Activated effector memory CD4-positive, alpha-beta T cell treated with anti-CD3 and anti-CD28 coated beads, Interleukin-2, amount 50 U/mL, for 16 hours (primary cell): ENCODE measurements around the gene HOXA13.

Experiments
- DNase-seq: peaks from one replicate; pipeline ENCODE4 v3.0.0-alpha.2; 2020

Gene HOXA13

DNA sequence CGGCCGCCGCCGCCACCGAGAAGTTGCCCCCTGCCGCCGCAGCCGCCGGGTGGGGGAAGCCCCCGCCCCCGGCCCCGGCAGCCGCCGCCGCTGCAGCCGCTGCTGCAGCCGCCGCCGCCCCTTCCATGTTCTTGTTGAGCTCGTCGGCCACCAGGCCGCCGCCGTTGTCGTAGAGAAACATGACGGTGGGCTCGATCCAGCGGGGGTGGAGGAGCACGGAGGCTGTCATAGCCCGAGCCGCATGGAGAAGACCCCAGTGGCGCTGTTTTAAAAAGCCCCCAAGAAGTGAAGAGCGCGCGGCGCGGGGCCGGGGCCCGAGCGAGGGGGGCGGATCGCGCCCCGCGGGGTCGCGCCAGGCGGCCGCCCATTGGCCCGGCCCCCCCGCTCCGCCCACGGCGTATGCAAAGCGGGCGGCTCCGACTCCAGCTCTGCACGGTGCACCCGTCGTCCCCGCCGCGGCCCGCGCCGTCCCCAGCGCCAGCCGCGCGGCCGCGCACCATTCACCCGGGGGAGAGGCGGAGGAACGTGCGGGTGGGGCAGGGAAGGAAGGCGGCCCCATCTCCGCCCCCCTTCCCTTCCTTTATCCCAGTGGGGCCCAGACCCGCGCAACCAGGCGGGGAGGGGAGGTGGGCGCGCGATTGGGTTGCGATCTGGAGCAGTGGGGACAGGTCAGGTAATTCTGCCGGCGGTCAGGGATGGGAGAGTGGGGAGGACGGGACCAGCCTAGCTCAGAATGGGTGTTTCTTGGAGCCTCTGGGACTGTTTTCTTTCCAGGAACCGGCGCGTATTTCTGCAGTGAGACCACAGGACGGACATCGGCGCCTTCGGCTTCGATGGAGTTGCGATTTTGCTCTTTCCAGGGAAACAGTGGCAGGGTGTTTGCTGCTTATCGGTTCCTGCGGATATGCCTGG is at the start of gene HOXA13:
HOXA13 (minus strand) TSS at position 243 of the 912 bp plus-strand sequence; CDS start at position 229, 14 bp downstream.
- DNase-seq: no peak

DNA sequence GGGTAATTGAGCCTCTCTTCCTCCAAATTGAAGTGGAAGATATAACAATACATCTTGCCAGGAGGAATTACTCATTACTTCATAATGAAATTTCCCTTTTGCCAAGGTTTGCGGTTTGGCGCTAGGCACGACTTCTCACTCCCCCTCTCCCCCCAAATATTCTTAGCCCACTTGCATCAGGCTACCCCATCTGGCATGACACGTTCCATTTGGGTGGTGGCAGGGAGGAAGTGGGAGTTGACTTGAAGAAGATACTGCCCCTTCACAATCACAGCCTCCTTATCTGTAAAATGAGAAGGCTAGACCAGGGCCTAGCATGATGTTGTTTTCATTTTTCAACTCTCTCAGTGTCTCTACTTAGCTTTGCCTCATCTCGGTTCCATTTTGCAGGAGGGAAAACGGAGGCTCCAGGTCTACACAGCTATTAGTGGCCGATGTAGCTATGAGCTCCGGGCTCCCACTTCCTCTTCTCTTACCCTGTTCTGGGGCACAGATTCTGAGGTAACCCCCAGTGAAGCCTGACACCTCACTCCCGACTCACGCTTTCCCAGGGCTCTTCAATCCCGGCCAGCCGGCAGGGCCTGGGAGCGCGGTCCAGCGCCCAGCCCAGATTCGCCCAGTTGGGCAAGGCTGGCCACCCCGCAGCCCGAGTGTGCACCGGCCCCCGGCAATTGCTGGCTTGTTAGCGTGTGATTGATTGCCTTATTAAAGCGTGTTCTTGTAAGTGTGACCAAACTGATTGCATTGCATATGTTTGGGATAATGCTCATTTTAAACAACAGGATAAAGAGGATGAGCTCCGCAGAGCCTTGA is 49.2 kb upstream of the HOXA13 start:
- no peak for DNase-seq

DNA sequence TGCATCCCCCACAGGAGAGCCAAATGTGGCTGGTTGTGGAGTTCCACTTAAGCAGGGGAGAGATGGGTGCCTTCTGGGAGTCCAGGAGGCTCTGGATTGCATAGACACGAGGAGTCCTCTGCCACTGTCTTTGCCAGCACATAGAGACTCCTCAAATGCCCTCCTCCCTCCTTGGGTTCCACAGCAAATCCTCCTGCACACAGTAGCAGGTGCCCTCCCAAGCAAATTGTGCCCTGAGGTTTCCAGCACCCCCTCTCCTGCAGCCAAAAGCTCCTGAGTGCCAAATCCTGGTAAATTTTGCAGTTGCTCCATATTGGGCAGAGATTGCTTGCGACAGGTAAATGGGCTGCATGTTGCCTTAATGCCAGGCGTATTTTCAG is 48.5 kb upstream of the HOXA13 start:
- DNase-seq: no peak

DNA sequence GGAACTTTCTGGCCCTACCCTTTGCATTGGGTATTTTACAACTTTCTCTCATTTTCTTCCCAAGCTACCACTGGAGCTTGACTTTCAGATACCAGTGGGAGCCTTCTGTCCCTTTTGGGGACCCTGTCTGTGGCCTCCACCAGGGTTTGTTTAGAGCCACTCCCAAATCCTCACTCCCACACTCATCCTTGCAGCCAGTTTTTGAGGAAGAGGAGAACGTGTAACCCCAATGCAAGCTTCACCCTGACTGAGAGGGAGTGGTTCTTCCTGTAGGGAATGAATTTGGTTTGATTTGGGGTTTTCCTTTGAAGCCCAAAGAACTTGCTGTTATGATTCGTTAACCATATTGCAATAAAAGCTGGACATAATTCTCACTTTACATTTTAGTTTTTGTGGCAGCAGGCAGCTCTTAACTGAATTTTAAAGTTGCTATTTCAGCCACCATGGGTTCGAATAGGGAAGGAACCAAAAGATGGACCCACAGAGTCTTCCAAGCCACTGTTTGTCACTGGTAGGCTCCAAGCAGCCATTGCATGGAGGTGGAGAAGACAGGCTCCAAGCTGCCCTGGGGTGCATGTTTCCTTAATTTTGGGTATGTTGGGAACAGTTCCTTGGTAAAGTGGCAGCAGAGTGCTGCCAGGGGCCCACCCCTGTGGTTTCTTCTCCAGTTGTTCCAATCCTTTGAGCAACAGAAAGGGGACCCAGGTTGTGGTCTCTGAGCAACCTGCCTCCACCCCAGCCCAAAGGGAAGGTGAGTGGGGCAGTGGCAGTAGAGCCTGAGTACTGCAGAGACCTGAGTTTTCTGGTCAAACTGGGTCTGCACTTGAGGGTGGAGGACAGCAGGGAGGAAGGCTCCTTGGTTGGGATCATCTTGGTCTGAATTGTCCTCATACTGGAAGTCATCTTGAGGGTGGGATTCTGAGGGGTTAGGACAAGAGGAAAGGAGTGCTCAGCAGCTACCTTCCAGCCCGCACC is 47.8 kb upstream of the HOXA13 start:
- DNase-seq: no peak

DNA sequence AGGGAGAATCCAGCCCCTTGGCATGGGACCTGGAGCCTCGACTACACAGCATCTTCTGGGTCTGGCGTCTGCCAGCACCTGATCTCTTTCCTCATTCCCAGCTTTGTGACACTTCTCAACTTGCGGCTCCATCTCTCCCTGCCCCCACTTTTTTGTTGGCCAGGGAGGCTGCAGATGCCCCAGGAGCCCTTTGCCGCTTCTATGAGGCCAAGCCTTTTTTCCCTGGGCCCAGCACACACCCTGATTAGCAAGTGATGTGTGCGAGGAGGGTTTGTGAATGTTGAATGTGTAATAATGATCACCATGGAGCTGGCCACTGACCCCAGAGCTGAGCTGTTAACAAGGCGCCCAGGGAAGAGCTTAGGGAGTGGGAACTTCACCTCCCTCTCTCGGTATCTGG is 47.1 kb upstream of the HOXA13 start:
- DNase-seq: no peak

DNA sequence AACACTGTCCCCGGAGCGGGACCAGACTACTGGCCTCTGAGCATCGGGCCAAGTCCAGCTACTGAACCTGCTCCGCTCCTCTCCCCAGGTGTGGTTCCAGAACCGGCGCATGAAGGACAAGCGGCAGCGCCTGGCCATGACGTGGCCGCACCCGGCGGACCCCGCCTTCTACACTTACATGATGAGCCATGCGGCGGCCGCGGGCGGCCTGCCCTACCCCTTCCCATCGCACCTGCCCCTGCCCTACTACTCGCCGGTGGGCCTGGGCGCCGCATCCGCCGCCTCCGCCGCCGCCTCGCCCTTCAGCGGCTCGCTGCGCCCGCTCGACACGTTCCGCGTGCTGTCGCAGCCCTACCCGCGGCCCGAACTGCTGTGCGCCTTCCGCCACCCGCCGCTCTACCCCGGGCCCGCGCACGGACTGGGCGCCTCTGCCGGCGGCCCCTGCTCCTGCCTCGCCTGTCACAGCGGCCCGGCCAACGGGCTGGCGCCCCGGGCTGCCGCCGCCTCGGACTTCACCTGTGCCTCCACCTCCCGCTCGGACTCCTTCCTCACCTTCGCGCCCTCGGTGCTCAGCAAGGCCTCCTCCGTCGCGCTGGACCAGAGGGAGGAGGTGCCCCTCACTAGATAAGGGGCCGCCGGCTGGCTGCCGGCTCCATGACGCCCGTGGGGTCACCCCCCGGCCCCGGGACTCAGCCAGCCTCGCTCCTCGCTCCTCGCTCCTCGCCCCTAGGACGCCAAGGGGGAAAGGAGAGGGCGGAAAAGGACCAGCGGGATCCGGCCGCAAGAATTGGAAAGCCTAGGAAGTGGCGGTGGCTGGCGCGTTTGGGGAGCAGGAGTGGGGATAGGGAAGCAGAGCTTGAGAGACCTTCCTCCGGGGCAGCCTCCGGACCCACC is 46.2 kb upstream of the HOXA13 start:
- no peak for DNase-seq

DNA sequence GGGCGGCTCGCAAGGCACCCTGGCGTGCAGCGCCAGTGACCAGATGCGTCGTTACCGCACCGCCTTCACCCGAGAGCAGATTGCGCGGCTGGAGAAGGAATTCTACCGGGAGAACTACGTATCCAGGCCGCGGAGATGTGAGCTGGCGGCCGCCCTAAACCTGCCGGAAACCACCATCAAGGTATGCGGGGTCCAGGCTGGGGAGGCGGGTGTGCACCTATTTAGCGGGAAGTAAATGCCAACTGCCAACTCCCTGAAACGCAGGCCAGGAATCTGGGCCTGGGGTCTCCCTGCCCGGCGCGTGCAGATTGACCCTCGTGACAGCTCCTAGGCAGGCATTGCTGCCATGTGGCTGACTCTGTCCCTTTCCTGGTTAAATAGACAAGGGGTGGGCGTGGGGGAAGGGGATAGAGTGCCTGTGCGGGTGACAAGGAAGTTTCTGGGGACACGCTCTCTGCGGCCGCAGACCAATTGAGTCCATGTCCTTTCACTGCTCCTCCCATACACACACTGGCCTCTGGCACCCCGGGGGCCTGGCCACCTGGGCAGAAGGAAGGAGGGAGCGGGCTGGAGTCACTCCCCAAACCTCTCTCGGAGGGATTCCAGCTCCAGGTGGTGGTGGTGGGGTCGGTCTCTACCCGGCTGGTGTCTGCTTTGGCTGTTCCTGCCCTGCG is 45.4 kb upstream of the HOXA13 start:
- DNase-seq: no peak

DNA sequence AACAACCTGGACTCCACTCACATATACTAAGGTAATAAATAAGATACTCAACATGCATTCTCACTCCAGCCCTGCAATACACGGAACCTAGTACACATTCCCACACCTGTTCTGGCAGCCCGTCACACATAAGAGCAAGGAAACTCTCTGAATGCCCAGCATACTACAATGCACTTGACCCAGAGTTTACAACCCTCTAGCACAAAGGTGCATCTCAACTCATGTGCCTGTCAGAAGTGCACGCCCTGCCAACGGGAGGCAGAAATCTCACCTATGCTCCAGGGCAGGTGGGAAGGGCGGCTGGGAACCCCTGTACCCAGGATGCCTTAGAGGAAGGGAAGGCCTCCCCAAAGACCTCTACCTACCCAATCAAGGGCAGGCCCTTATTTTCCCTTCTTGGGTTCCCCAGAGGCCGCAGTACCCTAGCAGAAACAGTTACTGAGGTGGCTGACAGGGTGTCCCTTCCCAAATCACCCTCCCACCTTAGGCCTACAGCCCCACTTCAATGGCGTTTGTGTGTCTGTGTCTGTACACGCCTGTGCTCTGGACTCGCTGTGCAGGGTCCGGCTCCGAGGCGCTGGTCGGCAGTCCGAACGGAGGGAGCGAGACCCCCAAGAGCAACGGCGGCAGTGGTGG is 44.7 kb upstream of the HOXA13 start:
- DNase-seq: no peak

DNA sequence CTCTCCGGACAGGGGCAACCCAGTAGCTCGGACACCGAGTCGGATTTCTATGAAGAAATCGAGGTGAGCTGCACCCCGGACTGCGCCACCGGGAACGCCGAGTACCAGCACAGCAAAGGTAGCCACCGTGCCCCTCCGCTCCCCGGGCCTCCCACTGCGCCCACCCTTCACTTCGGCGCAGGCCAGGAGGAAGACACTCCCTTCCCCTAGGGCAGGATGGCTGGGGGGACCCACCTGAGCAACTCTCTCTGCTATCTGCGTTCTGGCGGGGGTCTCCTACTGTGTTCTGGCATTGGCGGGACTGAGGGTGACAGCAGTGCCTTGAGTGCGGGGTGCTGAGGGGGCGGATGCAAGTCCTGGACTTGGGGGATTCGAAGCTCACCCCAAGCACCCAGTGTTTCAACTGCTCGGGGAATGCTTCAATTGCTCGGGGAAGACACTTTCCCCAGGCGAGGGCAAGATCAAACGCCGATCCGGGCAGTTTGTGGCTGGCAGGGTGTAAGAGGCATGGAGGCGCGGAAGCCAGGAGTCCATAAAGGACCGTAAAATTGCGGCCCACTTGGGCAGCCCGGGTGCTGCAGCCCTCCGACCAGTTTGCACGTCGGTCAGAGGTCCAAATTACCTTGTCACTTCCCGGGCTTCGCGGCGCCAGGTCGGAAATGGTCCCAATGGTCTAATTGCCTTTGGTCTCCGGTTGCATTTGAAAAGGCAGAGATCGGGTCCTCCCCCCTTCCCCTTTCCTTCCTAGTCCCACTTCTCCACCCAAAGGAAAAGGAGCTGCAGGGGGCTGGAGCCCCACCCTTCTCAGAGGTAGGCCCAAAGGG is 43.7 kb upstream of the HOXA13 start:
- DNase-seq: no peak

DNA sequence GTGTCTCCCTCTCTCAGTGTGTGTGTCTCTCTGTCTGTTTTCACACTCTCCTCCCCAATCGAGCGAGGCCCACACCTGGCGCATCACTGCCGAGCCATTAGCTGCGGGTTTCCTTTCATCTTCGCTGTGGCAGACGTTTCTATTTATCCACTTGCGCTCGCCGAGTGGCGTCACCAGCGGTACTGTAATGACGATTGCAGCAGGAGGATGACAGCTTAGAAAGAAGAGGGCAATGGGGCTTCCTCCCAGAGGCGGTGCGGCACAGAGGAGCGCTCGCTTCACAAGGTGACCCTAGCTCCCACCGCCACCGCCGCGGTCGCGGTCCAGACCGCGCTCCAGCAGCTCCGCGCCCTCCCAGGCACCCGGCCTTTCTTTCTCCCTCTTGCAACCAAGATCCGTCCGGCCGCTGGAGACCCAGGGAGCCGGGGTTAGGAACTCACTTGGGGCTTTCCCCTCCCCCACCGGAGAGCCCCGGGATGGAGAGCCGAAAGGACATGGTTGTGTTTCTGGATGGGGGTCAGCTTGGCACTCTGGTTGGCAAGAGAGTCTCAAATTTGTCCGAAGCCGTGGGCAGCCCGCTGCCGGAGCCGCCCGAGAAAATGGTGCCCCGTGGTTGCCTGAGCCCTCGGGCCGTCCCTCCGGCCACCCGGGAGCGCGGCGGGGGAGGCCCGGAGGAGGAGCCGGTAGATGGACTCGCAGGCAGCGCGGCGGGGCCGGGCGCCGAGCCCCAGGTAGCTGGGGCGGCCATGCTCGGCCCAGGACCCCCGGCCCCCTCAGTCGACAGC is 42.9 kb upstream of the HOXA13 start, which contains the start of gene EVX1:
EVX1 (plus strand) TSS at position 248 of the 785 bp plus-strand sequence; CDS start at position 477, 229 bp downstream.
- DNase-seq: no peak

DNA sequence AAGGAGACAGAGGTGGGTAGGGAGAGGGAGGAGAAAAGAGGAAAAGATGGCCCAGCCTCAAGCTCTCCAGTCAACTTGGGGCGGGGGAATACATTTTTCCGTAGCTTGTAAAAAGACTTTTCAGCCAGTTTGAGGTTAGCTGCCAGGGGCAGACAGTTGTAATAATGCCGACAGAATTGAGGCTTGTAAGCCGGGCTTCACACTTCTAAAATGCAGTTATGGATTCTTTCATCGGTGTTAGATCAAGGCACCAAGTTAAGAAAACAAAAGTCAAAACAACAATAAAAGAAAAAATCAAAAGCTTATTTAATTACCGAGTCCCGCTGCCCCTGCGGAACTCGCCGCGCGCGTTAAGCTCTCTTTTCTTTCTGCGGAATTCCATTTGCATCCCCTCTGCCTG is 42.3 kb upstream of the HOXA13 start:
- DNase-seq: no peak

DNA sequence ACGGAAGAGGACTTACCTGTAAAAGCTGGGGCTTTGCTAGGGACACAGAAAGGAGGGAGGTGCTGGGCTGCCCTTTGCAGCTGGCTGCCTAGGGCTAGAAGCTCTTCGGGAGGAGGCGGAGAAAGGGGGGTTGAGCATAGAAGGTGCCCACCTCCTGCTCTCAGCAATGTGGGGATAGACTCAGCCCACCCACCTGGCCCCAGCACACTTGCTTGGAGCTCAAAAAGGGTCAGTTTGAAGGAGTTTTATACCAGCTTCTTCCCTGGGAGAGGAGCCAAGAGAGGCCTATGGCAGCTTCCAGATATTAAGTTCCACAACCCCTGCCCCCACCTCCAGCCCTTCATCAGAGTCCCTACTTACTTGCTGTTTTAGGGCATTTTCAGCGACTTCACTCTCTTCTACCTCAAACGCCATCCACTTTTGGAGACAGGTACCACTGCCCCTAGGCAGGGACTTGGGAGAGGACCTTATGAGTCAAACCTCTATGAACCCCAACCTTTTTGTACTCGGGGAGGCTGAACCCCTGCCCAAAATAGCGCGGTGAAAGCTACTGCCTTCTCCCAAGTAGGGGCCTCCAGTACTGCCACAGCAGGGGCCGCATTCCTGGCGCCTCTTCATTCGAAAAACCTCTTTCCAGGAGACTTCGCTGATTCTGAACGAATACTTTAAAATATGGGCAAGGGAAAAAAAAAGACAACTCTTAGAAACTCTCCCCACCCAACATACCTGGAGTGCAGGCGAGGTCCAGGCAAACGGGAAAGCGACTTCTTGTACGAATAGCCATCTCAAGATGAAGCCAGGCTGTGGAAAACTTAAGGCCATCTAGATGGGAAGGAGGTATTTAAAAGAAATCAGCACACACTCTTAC is 41.5 kb upstream of the HOXA13 start:
- DNase-seq: no peak

DNA sequence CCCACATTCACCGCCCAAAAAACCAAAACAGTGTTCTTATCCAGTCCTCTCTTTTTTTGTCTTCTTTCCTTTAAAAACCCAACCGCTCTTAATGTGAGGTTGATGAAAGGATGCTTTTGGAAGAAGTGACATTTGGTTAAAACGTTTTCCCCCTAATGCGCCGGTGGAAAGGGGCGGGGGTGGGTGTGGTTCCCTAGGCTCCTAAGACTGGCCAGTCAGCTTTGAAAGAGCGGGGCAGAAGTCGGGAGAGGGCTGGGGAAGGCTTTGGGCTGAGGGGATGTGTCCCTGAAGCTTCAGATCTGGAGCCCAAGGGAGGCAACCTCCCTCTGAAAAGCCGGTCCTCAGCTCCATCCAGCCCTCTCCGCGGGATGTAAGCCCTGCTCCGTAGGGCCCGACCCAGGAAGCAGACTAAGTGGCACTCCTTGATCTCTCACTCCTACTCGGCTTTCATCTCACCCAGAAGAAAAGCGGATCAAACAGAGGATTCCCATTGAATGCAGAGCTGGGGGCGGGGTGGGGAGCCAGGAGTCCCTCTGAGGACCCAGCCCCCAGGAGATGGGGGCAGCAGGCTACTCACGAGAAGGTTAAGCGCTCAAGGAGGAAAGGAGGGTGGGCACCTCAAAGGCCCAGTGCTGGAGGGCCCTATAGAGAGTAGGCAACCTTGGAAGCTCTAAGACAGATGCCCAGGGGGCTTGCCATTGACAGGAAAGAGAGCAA is 40.3 kb upstream of the HOXA13 start:
- DNase-seq: no peak

DNA sequence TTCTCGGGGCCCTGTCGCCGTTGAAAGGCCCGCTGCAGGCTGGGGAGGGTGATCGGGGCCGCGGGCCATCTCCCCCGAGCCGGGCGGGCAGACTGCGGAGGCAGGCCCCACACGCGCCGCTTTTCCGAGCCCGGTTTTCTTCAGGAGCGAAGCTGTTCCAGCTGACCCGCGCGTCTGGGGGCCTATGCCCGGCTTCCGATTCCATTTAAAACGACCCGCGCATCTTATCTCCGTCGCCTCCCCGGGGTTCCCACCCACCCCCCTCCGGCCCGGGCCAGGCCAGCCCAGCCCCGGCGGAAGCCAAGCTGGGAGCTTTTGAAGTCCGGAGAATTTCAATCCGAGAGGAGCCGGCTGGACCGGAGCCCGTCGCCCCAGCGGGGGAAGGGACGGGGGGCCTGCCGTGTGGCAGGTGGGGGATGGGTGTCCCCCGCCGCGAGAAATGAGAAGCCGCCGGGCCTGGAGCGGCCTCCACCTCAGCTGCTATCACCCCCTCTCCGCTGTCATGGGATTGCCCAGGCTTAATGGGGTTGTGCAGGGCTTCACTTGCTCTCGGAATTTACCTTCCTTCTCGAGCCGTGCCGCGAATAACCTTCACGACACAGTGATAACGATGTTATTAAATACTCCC is 39.6 kb upstream of the HOXA13 start:
- no peak for DNase-seq

DNA sequence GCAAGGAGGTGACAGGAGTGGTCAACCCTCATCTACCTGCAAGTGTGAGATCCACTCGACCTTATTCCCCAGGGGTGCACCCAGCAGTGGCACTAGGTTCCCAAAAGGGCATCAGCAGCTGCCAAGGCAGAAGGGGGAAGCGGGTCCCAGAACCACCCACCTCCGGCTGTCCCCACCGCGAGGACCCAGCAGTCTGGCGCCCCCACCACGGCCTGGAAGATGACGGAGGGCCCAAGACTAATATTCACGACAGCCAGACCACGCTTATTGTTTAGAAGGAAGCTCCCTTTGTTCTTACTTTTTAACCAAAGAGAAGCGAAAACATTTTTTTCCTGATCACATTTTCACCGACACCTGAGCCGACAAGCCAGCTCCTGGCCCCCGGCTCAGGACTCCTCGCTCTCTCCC is 39.1 kb upstream of the HOXA13 start:
- DNase-seq: no peak

DNA sequence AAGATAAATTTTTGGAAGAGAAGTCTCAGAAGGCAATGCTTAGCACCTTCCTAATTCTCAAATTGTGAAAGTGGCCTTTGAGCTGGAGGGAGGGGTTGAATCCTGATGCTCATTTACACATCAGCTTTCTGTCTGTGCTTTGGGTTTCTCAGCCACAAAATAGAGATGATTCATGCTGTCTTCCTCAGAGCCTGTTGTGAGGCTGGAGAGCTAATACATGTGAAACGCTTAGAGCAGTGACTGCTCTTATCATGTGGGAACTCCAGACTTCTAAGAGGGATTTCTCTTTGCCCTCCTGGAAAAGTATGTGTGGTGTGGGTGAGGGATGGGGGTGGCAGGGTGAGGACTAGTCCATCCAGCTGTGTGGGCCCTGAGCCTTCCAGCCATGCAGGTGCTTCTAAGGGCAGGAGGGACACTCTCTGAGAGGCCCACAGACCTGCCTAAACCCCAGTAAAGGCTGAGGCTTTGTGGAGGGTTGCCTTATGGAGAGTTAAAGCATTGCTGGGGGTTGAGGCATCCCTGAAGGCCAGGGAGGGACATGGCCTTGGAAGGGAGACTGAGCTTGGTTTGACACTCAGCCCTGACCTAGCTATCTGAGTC is 37.9 kb upstream of the HOXA13 start:
- no peak for DNase-seq
